Calu3 (cell line): ENCODE results near the gene RBM8A. TPM values are rescaled to one million over a fixed set of nuclear protein-coding genes. Genes with fewer than 3 reads are reported as not detected.

Source experiments
- BruUV-seq: library from RNA; stranded (reverse); fragments of 400-500 nt; replicated peaks from 2 replicates; lab custom pipeline; 2021; lab: Mats Ljungman, UMichigan
- CTCF ChIA-PET: fragments of 300-600 bp; sonication (Branson Sonifier 250); formaldehyde crosslinking; loops from one replicate; lab custom pipeline; 2022; ENCODE audit warnings: antibody characterized with exemption; lab: Charles Lee
- DNase-seq: peaks from one replicate; pipeline ENCODE4 v3.0.0; 2022
- H3K27ac Mint-ChIP-seq: one replicate; pipeline ENCODE4 v1.8.0; 2022; ENCODE audit warnings: mixed read lengths; ENCODE audit not compliant: unreplicated experiment
- H3K27me3 Mint-ChIP-seq: one replicate; pipeline ENCODE4 v1.8.0; 2022; ENCODE audit warnings: mixed read lengths; ENCODE audit not compliant: unreplicated experiment
- H3K36me3 Mint-ChIP-seq: one replicate; pipeline ENCODE4 v1.8.0; 2022; ENCODE audit warnings: mild to moderate bottlenecking, moderate library complexity, mixed read lengths; ENCODE audit not compliant: insufficient read depth, unreplicated experiment
- H3K4me1 Mint-ChIP-seq: one replicate; pipeline ENCODE4 v1.8.0; 2022; ENCODE audit warnings: mild to moderate bottlenecking, low read depth, mixed read lengths; ENCODE audit not compliant: unreplicated experiment
- H3K4me3 Mint-ChIP-seq: one replicate; pipeline ENCODE4 v1.8.0; 2022; ENCODE audit warnings: mild to moderate bottlenecking, low read depth, moderate library complexity, mixed read lengths; ENCODE audit not compliant: unreplicated experiment
- H3K9me3 Mint-ChIP-seq: one replicate; pipeline ENCODE4 v1.8.0; 2022; ENCODE audit warnings: low read depth, mixed read lengths; ENCODE audit not compliant: unreplicated experiment
- intact Hi-C: fragments of 100-400 bp; cut with micrococcal nuclease; formaldehyde crosslinking; loops from one replicate; pipeline ENCODE4 v1.10.0; 2022; ENCODE audit not compliant: unreplicated experiment
- total RNA-seq: library from RNA; stranded (reverse); gene quantifications from 2 replicates; pipeline ENCODE4 v1.2.3, GENCODE V29; 2022
- TF ChIP-seq, protein P1 (sequence below): fragments of 200-600 bp; IDR thresholded peaks from one replicate; pipeline ENCODE4 v1.8.0; 2022; ENCODE audit warnings: antibody characterized with exemption; ENCODE audit not compliant: unreplicated experiment

The RBM8A gene
- total RNA-seq, 1 experiment from 2014 or later, result 177 TPM

- Mint-ChIP-seq H3K4me1 (no peaks in the 10 kb centered on the region), H3K36me3 (peaks cover under 1% of the 10 kb centered on the region), H3K27me3 (no peaks in the 10 kb centered on the region), H3K4me3 (no peak overlapping the region), H3K9me3 (no peaks in the 10 kb centered on the region), H3K27ac (no peak overlapping the region)
- BruUV-seq, result no TSS peak
- intact Hi-C loops, result no loop called here
- TF ChIP-seq, protein P1, sequence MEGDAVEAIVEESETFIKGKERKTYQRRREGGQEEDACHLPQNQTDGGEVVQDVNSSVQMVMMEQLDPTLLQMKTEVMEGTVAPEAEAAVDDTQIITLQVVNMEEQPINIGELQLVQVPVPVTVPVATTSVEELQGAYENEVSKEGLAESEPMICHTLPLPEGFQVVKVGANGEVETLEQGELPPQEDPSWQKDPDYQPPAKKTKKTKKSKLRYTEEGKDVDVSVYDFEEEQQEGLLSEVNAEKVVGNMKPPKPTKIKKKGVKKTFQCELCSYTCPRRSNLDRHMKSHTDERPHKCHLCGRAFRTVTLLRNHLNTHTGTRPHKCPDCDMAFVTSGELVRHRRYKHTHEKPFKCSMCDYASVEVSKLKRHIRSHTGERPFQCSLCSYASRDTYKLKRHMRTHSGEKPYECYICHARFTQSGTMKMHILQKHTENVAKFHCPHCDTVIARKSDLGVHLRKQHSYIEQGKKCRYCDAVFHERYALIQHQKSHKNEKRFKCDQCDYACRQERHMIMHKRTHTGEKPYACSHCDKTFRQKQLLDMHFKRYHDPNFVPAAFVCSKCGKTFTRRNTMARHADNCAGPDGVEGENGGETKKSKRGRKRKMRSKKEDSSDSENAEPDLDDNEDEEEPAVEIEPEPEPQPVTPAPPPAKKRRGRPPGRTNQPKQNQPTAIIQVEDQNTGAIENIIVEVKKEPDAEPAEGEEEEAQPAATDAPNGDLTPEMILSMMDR, result no peak
- CTCF ChIA-PET, result no interaction called here
- no peak for DNase-seq
Observed at GRCh38 chr1:145972580-145972979, 45.3 kb upstream of the RBM8A start.

GRCh38 chr1:145967288-145967687 is 40.0 kb upstream of the RBM8A start:
- Mint-ChIP-seq H3K36me3 (peaks cover 10% of the 10 kb centered on the region), H3K4me3 (no peak overlapping the region), H3K27me3 (peaks cover 17% of the 10 kb centered on the region), H3K4me1 (peaks cover 30% of the 10 kb centered on the region), H3K9me3 (no peaks in the 10 kb centered on the region), H3K27ac (no peak overlapping the region)
- DNase-seq, result no peak
- TF ChIP-seq, protein P1, result no peak
- BruUV-seq, result no TSS peak
- intact Hi-C loops, result no loop called here
- CTCF ChIA-PET, result no interaction called here

- DNase-seq, result no peak
- TF ChIP-seq, protein P1, result no peak
- intact Hi-C loops, result loop anchor here (2.0 kb wide), 1 partner anchor 38 kb away; the partner anchor contains the start of gene RBM8A
- Mint-ChIP-seq H3K9me3 (no peaks in the 10 kb centered on the region), H3K4me3 (peak overlapping the region; percentile 89), H3K27ac (peak overlapping the region; percentile 74), H3K36me3 (peaks cover 27% of the 10 kb centered on the region), H3K27me3 (peaks cover 38% of the 10 kb centered on the region), H3K4me1 (peaks cover 48% of the 10 kb centered on the region)
- BruUV-seq, result no TSS peak
- CTCF ChIA-PET, result interaction anchor here (0.6 to 2.6 kb wide), 8 partner anchors 12 to 140 kb away, joined by 3 to 20 read pairs (median 7); partner anchors contain the start of genes NUDT17, PIAS3 and RBM8A
Observed at GRCh38 chr1:145965119-145965744, 37.9 kb upstream of the RBM8A start.

GRCh38 chr1:145964328-145965118 is 37.2 kb upstream of the RBM8A start, which contains the start of the genes ANKRD34A and POLR3GL:
ANKRD34A (minus strand) TSS chr1:145964575; CDS start chr1:145961759, 2,816 bp downstream.
POLR3GL (plus strand) TSS chr1:145964690; CDS start chr1:145974866, 10,176 bp downstream.
- TF ChIP-seq, protein P1, result no peak
- BruUV-seq, result TSS peak; percentile 79
- Mint-ChIP-seq H3K4me3 (peak within 1 kb of the TSS; percentile 89), H3K4me1 (peaks cover 48% of the 10 kb centered on the region), H3K36me3 (peaks cover 27% of the 10 kb centered on the region), H3K27me3 (peaks cover 45% of the 10 kb centered on the region), H3K27ac (peak within 1 kb of the TSS; percentile 74), H3K9me3 (no peaks in the 10 kb centered on the region)
- intact Hi-C loops, result loop anchor here (1.0 to 2.0 kb wide), 2 partner anchors 8 to 38 kb away; partner anchors contain the start of gene RBM8A
- CTCF ChIA-PET, result interaction anchor here (0.6 to 2.6 kb wide), 11 partner anchors 13 to 141 kb away, joined by 3 to 20 read pairs (median 3); partner anchors contain the start of genes NUDT17, PIAS3, POLR3C and RBM8A
- peak; percentile 94 for DNase-seq
